Mesenchymal stem cell (in vitro differentiated cells and primary cell): Measurements from ENCODE around the gene ZFP69B.
"Not testable (repeated sequence)": the region's sequence is repeated elsewhere in the genome, so short reads cannot be mapped to it uniquely, and the experiment has no call there.

Source experiments
- DNase-seq: peaks from one replicate; pipeline ENCODE4 v3.0.0-alpha.2; 2013
- H2AFZ ChIP-seq: one replicate; pipeline ENCODE4 v1.6.1; 2013; ENCODE audit warnings: low read depth, mild to moderate bottlenecking, control low read depth, inconsistent platforms, low read length, moderate library complexity
- H2AK5ac ChIP-seq: 2 replicates; pipeline ENCODE4 v1.6.1; 2013; ENCODE audit warnings: low read length, moderate library complexity, mild to moderate bottlenecking, inconsistent platforms; ENCODE audit not compliant: severe bottlenecking
- H2BK120ac ChIP-seq: one replicate; pipeline ENCODE4 v1.6.1; 2013; ENCODE audit warnings: low read depth, mild to moderate bottlenecking, inconsistent platforms, low read length, moderate library complexity
- H2BK12ac ChIP-seq, 2 experiments: one replicate each; pipeline ENCODE4 v1.6.1; 2013; ENCODE audit warnings: inconsistent platforms in 2 of 2, low read length in 2 of 2, mild to moderate bottlenecking in 2 of 2, moderate library complexity in 2 of 2, control low read depth in 1 of 2
- H2BK15ac ChIP-seq: one replicate; pipeline ENCODE4 v1.6.1; 2013; ENCODE audit warnings: mild to moderate bottlenecking, low read depth, inconsistent platforms; ENCODE audit not compliant: poor library complexity, severe bottlenecking
- H2BK5ac ChIP-seq: 2 replicates; pipeline ENCODE4 v1.6.1; 2013; ENCODE audit warnings: low read depth, mild to moderate bottlenecking, low read length, control low read depth, inconsistent platforms; ENCODE audit not compliant: poor library complexity, severe bottlenecking
- H3K14ac ChIP-seq, 2 experiments: one replicate each; pipeline ENCODE4 v1.6.1; 2013; ENCODE audit warnings: inconsistent platforms in 2 of 2, low read length in 2 of 2, control low read depth in 1 of 2, mild to moderate bottlenecking in 1 of 2, moderate library complexity in 1 of 2
- H3K18ac ChIP-seq, 2 experiments: one replicate each; pipeline ENCODE4 v1.6.1; 2013; ENCODE audit warnings: inconsistent platforms in 2 of 2, low read length in 2 of 2, control low read depth in 1 of 2, low read depth in 1 of 2, mild to moderate bottlenecking in 1 of 2
- H3K23ac ChIP-seq, 2 experiments: one replicate each; pipeline ENCODE4 v1.6.1; 2013; ENCODE audit warnings: inconsistent platforms in 2 of 2, low read length in 2 of 2, mild to moderate bottlenecking in 2 of 2, moderate library complexity in 2 of 2, control low read depth in 1 of 2
- H3K27ac ChIP-seq: 2 replicates; pipeline ENCODE4 v1.5.1; 2013; ENCODE audit warnings: mild to moderate bottlenecking, moderate library complexity, low read length, control low read depth, inconsistent platforms; ENCODE audit not compliant: poor library complexity, severe bottlenecking
- H3K27me3 ChIP-seq, 2 experiments: 2 replicates each; pipeline versions ENCODE4 v1.6.1 to v1.7.0; 2013; ENCODE audit warnings: low read length in 2 of 2, mild to moderate bottlenecking in 2 of 2, moderate library complexity in 2 of 2, control low read depth in 1 of 2, inconsistent platforms in 1 of 2; ENCODE audit not compliant: control insufficient read depth in 1 of 2, insufficient read depth in 1 of 2
- H3K36me3 ChIP-seq, 2 experiments: 2 replicates each; pipeline versions ENCODE4 v1.6.1 to v1.7.0; 2013; ENCODE audit warnings: low read length in 2 of 2, control low read depth in 1 of 2, inconsistent platforms in 1 of 2, low read depth in 1 of 2, mild to moderate bottlenecking in 1 of 2; ENCODE audit not compliant: insufficient read depth in 2 of 2, control insufficient read depth in 1 of 2
- H3K4ac ChIP-seq, 2 experiments: one replicate each; pipeline ENCODE4 v1.6.1; 2013; ENCODE audit warnings: inconsistent platforms in 2 of 2, low read length in 2 of 2, mild to moderate bottlenecking in 2 of 2, moderate library complexity in 2 of 2, control low read depth in 1 of 2, low read depth in 1 of 2
- H3K4me1 ChIP-seq: 2 replicates; pipeline ENCODE4 v1.6.1; 2013; ENCODE audit warnings: low read depth, low read length, control low read depth; ENCODE audit not compliant: control insufficient read depth, insufficient read depth
- H3K4me2 ChIP-seq: 2 replicates; pipeline ENCODE4 v1.6.1; 2013; ENCODE audit warnings: low read length, mild to moderate bottlenecking, inconsistent platforms; ENCODE audit not compliant: poor library complexity, severe bottlenecking
- H3K4me3 ChIP-seq, 2 experiments: 2 replicates each; pipeline versions ENCODE4 v1.5.1 to v1.7.0; 2013; ENCODE audit warnings: low read length in 2 of 2, mild to moderate bottlenecking in 2 of 2, control low read depth in 1 of 2, low read depth in 1 of 2; ENCODE audit not compliant: insufficient read depth in 1 of 2
- H3K79me1 ChIP-seq: replicated peaks from 2 replicates; pipeline ENCODE4 v1.6.1; 2013; ENCODE audit warnings: mild to moderate bottlenecking, control low read depth, low read length, inconsistent platforms; ENCODE audit not compliant: poor library complexity, severe bottlenecking
- H3K9ac ChIP-seq: 2 replicates; pipeline ENCODE4 v1.7.0; 2013; ENCODE audit warnings: mild to moderate bottlenecking, low read length, moderate library complexity
- H3K9me3 ChIP-seq: 2 replicates; pipeline ENCODE4 v1.7.0; 2013; ENCODE audit warnings: mild to moderate bottlenecking, low read length; ENCODE audit not compliant: control insufficient read depth
- H4K8ac ChIP-seq: one replicate; pipeline ENCODE4 v1.6.1; 2013; ENCODE audit warnings: inconsistent platforms, mild to moderate bottlenecking, low read length, moderate library complexity
- H4K91ac ChIP-seq: one replicate; pipeline ENCODE4 v1.6.1; 2013; ENCODE audit warnings: mild to moderate bottlenecking, low read length, inconsistent platforms
- WGBS: methylation state at CpG from one replicate; pipeline ENCODE4 v1.1.7; 2013; ENCODE audit warnings: mixed read lengths; 5-methylcytosine and 5-hydroxymethylcytosine counted together

The ZFP69B gene

GRCh38 chr1:40479156-40479555, 28.9 kb downstream of the ZFP69B start:
- no peak overlapping the region for H3K9ac ChIP-seq
- H3K79me1 ChIP-seq, result peaks cover 2% of the 10 kb centered on the region
- H3K14ac ChIP-seq, result no peak overlapping the region
- no peak overlapping the region for H2AFZ ChIP-seq
- no peak overlapping the region for H2AK5ac ChIP-seq
- no peak overlapping the region for H4K91ac ChIP-seq
- no peak overlapping the region for H3K18ac ChIP-seq
- 95% methylated on average over 4 of the region's 4 CpGs for WGBS
- no peaks in the 10 kb centered on the region for H3K27me3 ChIP-seq
- no peak overlapping the region for H2BK5ac ChIP-seq
- H3K4me1 ChIP-seq, result no peaks in the 10 kb centered on the region
- H2BK120ac ChIP-seq, result no peak overlapping the region
- no peak overlapping the region for H3K4me3 ChIP-seq
- H3K27ac ChIP-seq, result no peak overlapping the region
- no peak for DNase-seq
- H3K4ac ChIP-seq, result no peak overlapping the region
- H2BK12ac ChIP-seq, result no peak overlapping the region
- H3K4me2 ChIP-seq, result no peak overlapping the region
- no peak overlapping the region for H4K8ac ChIP-seq
- peaks cover 54% of the 10 kb centered on the region for H3K9me3 ChIP-seq
- no peak overlapping the region for H2BK15ac ChIP-seq
- peaks cover 3 to 31% of the 10 kb centered on the region in 2 experiments for H3K36me3 ChIP-seq
- no peak overlapping the region for H3K23ac ChIP-seq

- 94% methylated on average over 3 of the region's 4 CpGs for WGBS
- Histone ChIP-seq H2AFZ (no peak overlapping the region), H3K4ac (no peak overlapping the region), H3K27ac (no peak overlapping the region), H3K36me3 (peaks cover 12 to 69% of the 10 kb centered on the region in 2 experiments), H4K91ac (no peak overlapping the region), H2BK15ac (no peak overlapping the region), H3K14ac (no peak overlapping the region), H2BK120ac (no peak overlapping the region), H3K79me1 (peaks cover 12% of the 10 kb centered on the region), H2BK5ac (no peak overlapping the region), H4K8ac (no peak overlapping the region), H2BK12ac (no peak overlapping the region), H3K9ac (no peak overlapping the region), H3K18ac (no peak overlapping the region), H3K4me3 (peak overlapping the region in 1 of 2 experiments; percentile 25), H3K4me2 (no peak overlapping the region), H2AK5ac (no peak overlapping the region), H3K27me3 (no peaks in the 10 kb centered on the region), H3K9me3 (peaks cover 85% of the 10 kb centered on the region), H3K23ac (no peak overlapping the region), H3K4me1 (no peaks in the 10 kb centered on the region)
- peak; percentile 11 for DNase-seq
Measured at GRCh38 chr1:40495315-40495903, 45.1 kb downstream of the ZFP69B start.

GRCh38 chr1:40502651-40503050, 52.4 kb downstream of the ZFP69B start:
- not testable (repeated sequence) for H2BK12ac ChIP-seq, H2AFZ ChIP-seq, H2BK15ac ChIP-seq, H3K27ac ChIP-seq, H3K4me2 ChIP-seq, H4K91ac ChIP-seq, H2AK5ac ChIP-seq, H3K18ac ChIP-seq, H3K27me3 ChIP-seq, H3K9ac ChIP-seq, H3K4me1 ChIP-seq, DNase-seq, H3K14ac ChIP-seq, H2BK5ac ChIP-seq, H2BK120ac ChIP-seq, H3K4me3 ChIP-seq, H3K23ac ChIP-seq, H4K8ac ChIP-seq, H3K4ac ChIP-seq
- peaks cover 5 to 16% of the 10 kb centered on the region in 2 experiments for H3K36me3 ChIP-seq
- H3K9me3 ChIP-seq, result peaks cover 58% of the 10 kb centered on the region
- 94% methylated on average over 4 of the region's 4 CpGs for whole genome bisulfite sequencing
- H3K79me1 ChIP-seq, result peaks cover 27% of the 10 kb centered on the region

- Histone ChIP-seq H3K18ac (peak overlapping the region; percentile 94 to 96), H3K14ac (no peak overlapping the region), H4K91ac (no peak overlapping the region), H3K79me1 (peaks cover 18% of the 10 kb centered on the region), H2BK5ac (peak overlapping the region; percentile 61), H2BK120ac (peak overlapping the region; percentile 87), H3K4me2 (peak overlapping the region; percentile 98), H3K9me3 (peaks cover 36% of the 10 kb centered on the region), H3K4me1 (peaks cover 4% of the 10 kb centered on the region), H2BK12ac (no peak overlapping the region), H3K9ac (peak overlapping the region; percentile 95), H3K4me3 (peak overlapping the region; percentile 71 to 87), H3K27me3 (no peaks in the 10 kb centered on the region), H2AFZ (peak overlapping the region; percentile 20), H2BK15ac (peak overlapping the region; percentile 60), H3K36me3 (peaks cover 3 to 13% of the 10 kb centered on the region in 2 experiments), H4K8ac (peak overlapping the region; percentile 95), H3K27ac (peak overlapping the region; percentile 84), H3K23ac (no peak overlapping the region), H2AK5ac (no peak overlapping the region), H3K4ac (peak overlapping the region; percentile 83 to 96)
- no peak for DNase-seq
- WGBS, result 50% methylated on average over 3 of the region's 6 CpGs
Measured at GRCh38 chr1:40507973-40508372, 57.7 kb downstream of the ZFP69B start.
